HepG2 (cell line): Measurements from ENCODE around the gene SFTA2. TPM values are rescaled to one million over a fixed set of nuclear protein-coding genes. Genes with fewer than 3 reads are reported as not detected.

Source experiments
- ATF1 ChIP-seq: IDR thresholded peaks from 2 replicates; pipeline ENCODE4 v1.6.1; 2016; ENCODE audit warnings: mild to moderate bottlenecking, control low read depth
- ATF5 ChIP-seq: sonication (generic); formaldehyde crosslinking; IDR thresholded peaks from 2 replicates; pipeline ENCODE4 v1.4.0; 2020; ENCODE audit warnings: mild to moderate bottlenecking, low read depth, missing genetic modification reagents
- ATF7-NPFF ChIP-seq: sonication (generic); formaldehyde crosslinking; IDR thresholded peaks from 2 replicates; pipeline ENCODE4 v1.8.1; 2023; ENCODE audit warnings: mild to moderate bottlenecking, low read depth, missing genetic modification reagents, moderate library complexity
- ERF ChIP-seq: IDR thresholded peaks from 2 replicates; pipeline ENCODE4 v1.6.1; 2018; ENCODE audit warnings: missing biosample characterization, missing genetic modification reagents
- FOXC1 ChIP-seq: sonication (generic); formaldehyde crosslinking; IDR thresholded peaks from 2 replicates; pipeline ENCODE4 v1.8.0; 2022; ENCODE audit warnings: mild to moderate bottlenecking, missing genetic modification reagents, borderline replicate concordance
- MAX ChIP-seq: IDR thresholded peaks from 2 replicates; pipeline ENCODE4 v1.6.1; 2012; ENCODE audit warnings: inconsistent platforms
- MEIS2 ChIP-seq: sonication (generic); formaldehyde crosslinking; IDR thresholded peaks from 2 replicates; pipeline ENCODE4 v1.9.0; 2021; ENCODE audit warnings: mild to moderate bottlenecking, missing genetic modification reagents
- NFIC ChIP-seq: IDR thresholded peaks from 2 replicates; pipeline ENCODE4 v1.6.1; 2012; ENCODE audit warnings: mild to moderate bottlenecking, low read length, inconsistent platforms
- NR2F6 ChIP-seq, 2 experiments: IDR thresholded peaks; 2 replicates each; pipeline ENCODE4 v1.6.1; 2016; ENCODE audit warnings: antibody characterized with exemption in 1 of 2, mild to moderate bottlenecking in 1 of 2
- PITX1 ChIP-seq: sonication (generic); formaldehyde crosslinking; IDR thresholded peaks from 2 replicates; pipeline ENCODE4 v1.5.1; 2020; ENCODE audit warnings: mild to moderate bottlenecking, missing genetic modification reagents
- TFAP4 ChIP-seq: sonication (generic); IDR thresholded peaks from 2 replicates; pipeline ENCODE4 v1.6.1; 2016; ENCODE audit warnings: low read depth, borderline replicate concordance
- THAP7 ChIP-seq: sonication (generic); formaldehyde crosslinking; IDR thresholded peaks from 2 replicates; pipeline ENCODE4 v1.8.1; 2023; ENCODE audit warnings: mild to moderate bottlenecking, missing genetic modification reagents
- USF2 ChIP-seq, 2 experiments: sonication (generic) in 1 of 2; formaldehyde crosslinking in 1 of 2; IDR thresholded peaks; 2 replicates each; pipeline versions ENCODE4 v1.5.1 to v1.6.1; 2011 to 2020; ENCODE audit warnings: borderline replicate concordance in 1 of 2, low read depth in 1 of 2, low read length in 1 of 2, mild to moderate bottlenecking in 1 of 2, missing genetic modification reagents in 1 of 2, moderate library complexity in 1 of 2
- YY1 ChIP-seq: IDR thresholded peaks from 2 replicates; pipeline ENCODE4 v1.6.1; 2011; ENCODE audit warnings: low read length, low read depth, moderate library complexity, mild to moderate bottlenecking; ENCODE audit not compliant: insufficient read depth, insufficient replicate concordance
- ZFAT ChIP-seq: sonication (generic); formaldehyde crosslinking; conservative IDR thresholded peaks from 2 replicates; pipeline ENCODE4 v1.8.1; 2023; ENCODE audit warnings: missing genetic modification reagents, inconsistent platforms
- ZFP36L2 ChIP-seq: sonication (generic); formaldehyde crosslinking; IDR thresholded peaks from 2 replicates; pipeline ENCODE4 v1.4.0; 2020; ENCODE audit warnings: missing genetic modification reagents
- ZFP37 ChIP-seq: sonication (generic); formaldehyde crosslinking; IDR thresholded peaks from 2 replicates; pipeline ENCODE4 v1.4.0; 2020; ENCODE audit warnings: missing genetic modification reagents, borderline replicate concordance
- ZNF235 ChIP-seq: sonication (generic); formaldehyde crosslinking; IDR thresholded peaks from 2 replicates; pipeline ENCODE4 v1.8.1; 2023; ENCODE audit warnings: mild to moderate bottlenecking, missing genetic modification reagents, borderline replicate concordance
- ZNF784 ChIP-seq: sonication (generic); formaldehyde crosslinking; IDR thresholded peaks from 2 replicates; pipeline ENCODE4 v1.5.1; 2020; ENCODE audit warnings: missing genetic modification reagents, mild to moderate bottlenecking, borderline replicate concordance
- ZNF891 ChIP-seq: sonication (generic); formaldehyde crosslinking; IDR thresholded peaks from 2 replicates; pipeline ENCODE4 v1.5.0; 2020; ENCODE audit warnings: mild to moderate bottlenecking, missing genetic modification reagents
- ZSCAN5A ChIP-seq: sonication (generic); formaldehyde crosslinking; IDR thresholded peaks from 2 replicates; pipeline ENCODE4 v1.8.0; 2022; ENCODE audit warnings: mild to moderate bottlenecking, missing genetic modification reagents, borderline replicate concordance
- polyA plus RNA-seq, 8 experiments: library from polyadenylated mRNA; depleted of rRNA in 3 of 8; stranded (reverse) in 7 of 8; unstranded in 1 of 8; fragments of >200 nt; fragmentation: Illumina TruSeq in 4 of 8; extraction: Trizol in 4 of 8; gene quantifications; 2 replicates each; pipeline versions ENCODE4 v1.2.1 to v1.2.3, GENCODE V29; 2011 to 2016; ENCODE audit warnings: low read depth in 4 of 8, missing spikeins in 1 of 8, mixed read lengths in 1 of 8; ENCODE audit not compliant: insufficient read depth in 1 of 8
- total RNA-seq, 5 experiments: library from RNA; depleted of rRNA; stranded (reverse); fragments of >200 nt; fragmentation: Illumina TruSeq; extraction: Trizol; gene quantifications; 2 replicates each; pipeline ENCODE4 v1.2.3, GENCODE V29; 2016; ENCODE audit warnings: low read depth in 1 of 5

SFTA2 gene
- total and polyA plus RNA-seq, 2 of the 13 experiments (the other 11 are each of a cell fraction or from before 2014, with no cell fraction given): not detected

- TF ChIP-seq USF2 (IDR thresholded peaks at IDR 0.05; ENCODE audit: low read depth, low read length): no peak
- no peak for TF ChIP-seq USF2 (CRISPR knock-in tag; IDR thresholded peaks at IDR 0.05; ENCODE audit: borderline replicate concordance)
- peak; percentile 7; the same call in 1 of the 2 replicates for TF ChIP-seq ATF5 (CRISPR knock-in tag)
- no peak for TF ChIP-seq ZNF784 (CRISPR knock-in tag)
- TF ChIP-seq PITX1 (CRISPR knock-in tag): 0 out of 2 replicates have a peak, but pooled peaks have one; percentile 5
- TF ChIP-seq MAX: no peak
- no peak for TF ChIP-seq ZFP36L2 (CRISPR knock-in tag)
- 0 out of 2 replicates have a peak, but pooled peaks have one; percentile 7 for TF ChIP-seq NFIC
- peak; percentile 46 for TF ChIP-seq YY1
- no peak for TF ChIP-seq ZFP37 (CRISPR knock-in tag)
- no peak for TF ChIP-seq MEIS2 (CRISPR knock-in tag)
- TF ChIP-seq ZSCAN5A (CRISPR knock-in tag): no peak
- TF ChIP-seq ERF: no peak; the same call in 1 of the 2 replicates
- no peak for TF ChIP-seq ZNF235 (CRISPR knock-in tag)
- peak; percentile 80; the same call in 1 of the 2 replicates for TF ChIP-seq FOXC1 (CRISPR knock-in tag)
- TF ChIP-seq TFAP4: no peak
- peak; percentile 30; the same call in 1 of the 2 replicates for TF ChIP-seq ATF7-NPFF
- peak; percentile 29; the same call in 1 of the 2 replicates for TF ChIP-seq NR2F6 (IDR thresholded peaks at IDR 0.05)
- TF ChIP-seq NR2F6 (CRISPR knock-in tag; IDR thresholded peaks at IDR 0.05): no peak
- no peak for TF ChIP-seq ZFAT (CRISPR knock-in tag)
- TF ChIP-seq ZNF891: no peak
- no peak for TF ChIP-seq ATF1 (CRISPR knock-in tag)
- peak; percentile 71; the same call in 1 of the 2 replicates for TF ChIP-seq THAP7
Measured at GRCh38 chr6:30914854-30915590, 16.9 kb downstream of the SFTA2 start (continued).
